GM18508 (cell line): ENCODE measurements around the gene LAMTOR5.
"Not testable (repeated sequence)": the region's sequence is repeated elsewhere in the genome, so short reads cannot be mapped to it uniquely, and the experiment has no call there.

Experiments
- ATAC-seq: cut with Tn5 transposase; IDR thresholded peaks from one replicate; pipeline ENCODE4 v1.9.1; 2021; ENCODE audit warnings: moderate number of reproducible peaks; ENCODE audit not compliant: insufficient read depth, unreplicated experiment

The LAMTOR5 gene

DNA sequence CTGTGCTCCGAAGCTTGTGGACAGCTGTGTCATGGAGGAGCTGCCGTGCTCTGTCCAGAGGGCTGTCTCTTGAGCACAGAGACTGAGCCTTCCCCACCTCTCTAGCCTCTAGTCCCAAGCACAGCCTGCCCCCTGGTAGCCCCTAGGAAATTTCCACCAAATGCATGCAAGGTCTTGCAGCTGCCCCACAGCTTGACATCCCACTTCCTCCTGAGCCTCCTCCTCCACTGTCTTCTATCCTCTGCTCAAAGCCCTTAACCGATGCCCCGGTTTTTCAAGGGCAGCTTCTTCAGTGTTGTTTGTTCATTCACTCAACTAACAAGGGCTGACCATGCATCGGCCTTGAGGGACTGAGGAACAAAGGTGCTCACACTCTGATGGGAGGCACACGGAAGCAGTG lies 22.9 kb upstream of the LAMTOR5 start:
- ATAC-seq = no peak

DNA sequence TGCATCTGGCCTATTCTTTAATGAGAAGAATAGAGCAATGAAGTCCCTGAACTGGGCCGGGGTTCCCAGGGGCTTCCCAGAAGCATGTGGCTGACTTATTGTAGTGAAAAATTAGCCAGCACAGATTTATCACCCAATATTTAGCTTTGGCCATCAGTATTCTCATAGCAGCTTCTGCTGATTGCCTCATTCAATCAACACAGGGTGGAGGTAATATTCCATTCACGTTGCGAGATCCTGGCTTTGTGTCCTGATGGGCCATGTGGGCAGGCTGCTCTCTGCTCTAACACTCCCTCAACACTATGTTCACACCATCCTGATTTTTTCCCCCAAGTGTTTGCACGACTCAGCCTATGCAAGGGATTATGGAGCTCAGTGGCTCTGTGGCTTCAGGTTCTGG lies 21.5 kb upstream of the LAMTOR5 start:
- ATAC-seq = no peak

DNA sequence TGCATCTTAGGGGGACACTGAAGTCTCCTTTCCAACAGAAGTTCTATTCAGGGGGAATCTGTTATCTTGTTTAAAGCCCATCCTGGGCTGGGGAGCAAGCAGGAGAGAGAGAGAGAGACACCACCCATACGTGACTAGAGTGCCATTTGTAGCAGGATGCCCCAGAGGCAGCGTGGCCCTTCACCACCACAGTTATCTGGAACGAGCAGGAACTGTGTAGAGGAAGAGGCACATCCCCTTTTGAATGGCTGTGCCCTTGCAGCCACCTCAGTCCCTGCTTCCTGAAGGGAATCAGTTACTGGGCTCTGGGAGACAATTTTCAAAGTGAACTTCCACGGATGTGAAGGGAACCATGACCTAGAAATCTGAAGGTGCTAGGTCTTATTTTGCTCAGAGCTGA lies 19.4 kb upstream of the LAMTOR5 start:
- ATAC-seq = no peak

DNA sequence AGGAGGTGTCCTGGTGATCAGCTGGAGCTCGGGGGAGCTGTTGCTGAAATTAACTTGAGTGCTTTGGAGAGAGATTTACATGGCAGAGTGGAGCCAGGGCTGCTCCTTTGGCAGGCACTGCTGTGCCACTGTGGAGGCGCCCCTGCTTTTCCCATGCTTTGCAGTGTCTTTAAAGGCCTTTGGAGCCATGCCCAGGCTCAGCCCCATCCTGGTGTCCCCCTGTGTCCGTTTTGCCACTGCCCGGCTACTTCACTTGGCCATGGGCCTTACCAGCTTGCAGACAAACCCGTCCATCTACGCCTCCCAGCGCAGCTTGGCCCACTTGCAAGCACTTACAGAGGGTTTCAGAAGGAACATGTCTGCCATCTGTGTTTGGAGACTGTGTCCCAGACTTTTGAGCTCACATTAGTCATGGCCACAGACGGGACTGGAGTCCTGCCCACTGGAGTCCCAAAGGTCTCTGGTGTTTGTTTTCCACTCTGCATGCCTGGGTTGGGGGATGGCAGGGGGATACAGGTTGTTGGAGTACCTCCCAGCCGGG lies 18.2 kb upstream of the LAMTOR5 start:
- ATAC-seq = no peak

DNA sequence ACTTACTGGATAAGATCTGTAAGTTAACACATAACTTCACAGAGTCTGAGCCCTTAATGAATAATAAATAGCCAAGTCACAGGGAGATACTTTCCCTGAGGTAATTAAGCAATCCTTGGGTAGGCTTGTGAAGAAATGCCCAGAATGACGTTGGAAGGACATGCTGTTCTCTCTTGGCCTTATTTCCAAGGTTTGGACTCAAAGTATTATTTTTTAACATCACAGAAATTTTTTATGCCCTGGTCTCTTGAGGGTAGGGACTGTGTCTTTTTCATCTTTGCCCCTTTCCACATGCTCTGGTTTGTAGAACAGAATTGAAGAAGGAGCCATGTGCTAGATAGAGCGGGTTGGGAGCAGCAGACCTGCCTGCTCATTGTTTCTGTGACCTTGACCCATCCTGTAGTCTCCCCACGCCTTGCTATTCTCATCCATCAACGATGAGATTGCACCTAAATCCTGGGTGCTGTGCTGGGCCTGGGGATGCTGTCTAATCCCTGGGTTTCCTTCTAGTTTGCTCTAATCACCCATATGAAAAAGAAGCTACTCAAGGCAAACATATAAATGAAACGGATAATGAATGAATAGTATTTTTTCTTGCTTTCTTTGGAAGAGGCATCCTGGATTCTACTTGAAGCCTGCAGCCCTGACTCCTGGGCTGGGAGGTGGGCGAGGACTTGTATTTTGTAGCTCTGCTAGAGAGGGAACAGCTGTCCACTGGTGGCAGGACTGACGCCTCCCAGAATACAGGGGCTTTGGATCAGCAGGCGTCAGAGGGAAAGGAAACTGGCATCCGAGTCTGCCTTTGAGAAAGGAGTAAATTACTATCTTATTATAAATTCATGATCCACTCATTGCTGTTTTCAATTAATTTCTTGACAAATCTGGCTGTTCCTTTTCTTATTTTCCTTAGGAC lies 17.5 kb upstream of the LAMTOR5 start:
- ATAC-seq = no peak

DNA sequence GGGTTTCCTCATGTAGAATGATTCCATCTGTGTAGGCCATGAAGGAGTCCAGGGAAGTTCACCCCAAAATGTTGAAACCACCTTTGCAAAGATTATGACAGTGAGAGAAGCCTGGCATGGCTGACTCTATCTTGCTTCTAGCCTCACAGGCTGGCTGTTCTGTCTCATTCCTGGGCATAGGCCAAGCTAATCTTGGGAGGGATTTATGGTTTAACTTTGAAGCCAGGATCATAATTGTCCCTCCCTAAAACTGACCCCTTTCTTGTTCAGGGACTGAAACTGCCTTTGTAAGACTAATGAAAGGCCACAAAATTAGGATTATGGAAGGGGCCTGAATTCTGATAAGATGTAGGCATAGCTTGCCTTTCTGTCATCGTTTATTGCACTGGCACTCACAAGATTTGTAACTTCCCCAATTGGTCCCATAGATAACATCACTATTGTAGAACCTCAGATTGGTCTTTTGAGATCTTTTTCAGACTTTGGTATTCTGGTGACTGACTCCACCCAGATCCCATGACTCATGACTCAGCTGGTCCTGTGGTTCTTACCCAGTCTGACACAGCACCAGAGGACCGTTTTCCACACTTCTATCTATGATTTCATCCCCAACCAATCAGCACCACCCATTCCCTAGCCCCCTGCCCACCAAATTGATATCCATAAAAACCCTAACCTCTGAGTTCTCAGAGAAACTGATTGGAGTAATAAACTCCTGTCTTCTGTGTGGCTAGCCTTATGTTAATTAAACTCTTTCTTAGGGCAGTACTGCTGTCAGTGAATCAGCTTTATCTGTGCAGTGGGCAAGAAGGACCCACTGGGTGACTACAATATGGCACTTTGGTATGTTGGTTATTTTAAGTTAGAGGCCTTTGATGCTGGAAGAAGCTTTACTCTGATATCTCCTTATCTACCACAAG lies 13.6 kb upstream of the LAMTOR5 start:
- no peak for ATAC-seq

DNA sequence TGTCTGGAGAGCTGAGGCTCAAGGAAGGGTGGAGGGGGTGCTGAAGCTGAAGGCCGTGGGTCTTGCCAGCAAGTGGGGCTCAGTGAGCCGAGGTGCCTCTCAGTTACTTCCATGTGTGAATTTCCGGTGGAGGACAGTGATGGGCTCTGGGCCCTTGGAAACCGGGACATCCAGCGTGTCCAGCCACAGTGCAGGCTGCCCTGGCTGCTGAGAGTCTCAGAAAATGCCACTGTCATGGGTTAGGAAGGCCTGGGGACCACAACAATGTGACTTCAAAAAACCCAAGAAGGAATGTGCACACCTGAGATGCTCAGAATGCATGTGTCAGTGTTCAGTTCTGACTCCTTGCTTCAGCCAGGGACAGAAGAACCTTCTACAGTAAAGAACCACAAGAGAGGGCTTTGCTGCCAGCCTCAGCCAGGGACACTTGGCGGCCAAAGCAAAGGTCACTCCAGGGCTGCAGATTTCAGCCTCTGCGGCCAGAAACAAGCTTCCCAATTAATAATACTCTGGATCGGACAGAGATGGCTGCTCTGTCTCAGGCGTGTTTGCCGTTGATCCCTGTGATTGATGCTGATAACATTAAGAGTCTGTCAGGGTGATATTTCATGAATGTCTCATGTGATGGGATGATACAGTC lies 12.6 kb upstream of the LAMTOR5 start:
- no peak for ATAC-seq

DNA sequence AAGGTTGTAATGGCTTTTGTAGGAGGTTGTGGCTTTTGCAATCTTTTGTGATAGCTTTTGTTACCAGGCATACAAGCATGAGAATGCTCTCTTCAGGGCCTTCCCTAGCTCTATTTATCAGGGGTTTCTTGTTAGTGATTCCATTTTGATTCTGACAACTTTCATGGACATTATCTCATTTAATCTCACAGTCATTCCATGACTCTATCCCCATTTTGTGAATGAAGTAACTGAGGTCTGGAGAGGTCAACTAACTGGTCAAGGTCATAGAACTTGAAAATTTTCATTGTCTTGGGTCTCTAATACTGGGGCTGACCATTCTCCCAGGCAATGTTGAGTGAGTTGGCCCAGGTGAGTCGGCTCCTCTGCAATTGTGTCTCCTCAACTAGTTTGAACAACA lies 11.2 kb upstream of the LAMTOR5 start:
- no peak for ATAC-seq

DNA sequence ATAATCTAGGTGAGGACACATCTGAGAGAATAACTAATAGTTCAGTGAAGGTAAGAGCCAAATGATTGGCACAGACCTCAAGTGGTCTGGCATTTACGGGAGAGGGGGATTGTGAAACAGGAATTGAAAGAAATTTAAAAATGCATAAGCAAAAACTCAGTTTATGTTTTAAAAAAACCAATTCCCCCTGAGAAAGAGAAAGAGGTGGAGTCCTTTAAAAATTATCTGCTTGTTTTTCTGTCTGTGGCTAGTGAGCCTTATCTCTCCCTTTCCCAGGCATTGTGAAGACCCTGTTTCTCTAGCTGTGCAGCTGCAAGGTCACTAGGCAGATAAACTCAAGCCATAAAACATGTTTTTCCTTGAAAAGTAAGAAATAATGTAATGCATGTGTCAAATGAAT lies 5.6 kb upstream of the LAMTOR5 start:
- not testable (repeated sequence) for ATAC-seq

DNA sequence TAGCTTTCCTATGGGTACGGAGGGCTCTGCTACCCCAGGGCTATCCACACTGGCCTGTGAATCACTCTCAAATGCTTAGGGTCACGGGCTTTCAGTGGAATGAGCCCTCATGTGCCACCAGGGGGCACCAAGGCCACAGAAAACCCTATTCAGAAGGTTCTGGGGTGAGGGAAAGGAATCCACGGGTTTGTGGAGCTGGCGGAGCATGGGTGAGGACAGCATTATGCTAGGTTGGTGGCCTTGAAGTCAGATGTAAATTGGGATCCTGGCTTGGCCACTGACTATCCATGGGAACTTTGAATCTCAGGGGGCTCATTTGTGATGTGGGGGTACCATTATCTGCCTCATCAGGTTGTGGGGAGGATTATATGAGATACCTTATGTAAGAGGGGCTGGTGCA lies 5.1 kb upstream of the LAMTOR5 start:
- ATAC-seq = no peak

DNA sequence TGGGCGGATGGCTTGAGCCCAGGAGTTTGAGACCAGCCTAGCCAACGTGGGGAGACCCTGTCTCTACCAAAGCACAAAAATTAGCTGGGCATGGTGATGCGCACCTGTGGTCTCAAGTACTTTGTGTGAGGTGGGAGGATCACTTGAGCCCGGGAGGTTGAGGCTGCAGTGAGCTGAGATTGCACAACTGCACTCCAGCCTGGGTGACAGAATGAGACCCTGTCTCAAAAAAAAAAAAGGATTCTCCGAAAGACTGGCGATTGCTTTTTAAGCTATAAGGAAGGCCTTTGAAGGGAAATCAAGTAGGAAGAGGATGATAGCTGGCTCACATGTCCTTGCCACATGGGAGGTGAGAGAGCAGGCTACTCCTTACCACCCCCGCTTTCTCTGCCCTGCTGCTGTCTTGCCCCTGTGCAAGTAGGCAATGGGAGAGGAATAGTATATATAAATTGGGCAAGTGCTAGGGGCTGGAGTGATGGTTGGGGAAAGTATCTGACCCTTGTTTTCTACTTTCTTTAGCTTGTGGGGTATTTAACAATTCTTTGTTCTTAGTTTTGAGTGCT lies 3.8 kb upstream of the LAMTOR5 start:
- ATAC-seq = no peak

DNA sequence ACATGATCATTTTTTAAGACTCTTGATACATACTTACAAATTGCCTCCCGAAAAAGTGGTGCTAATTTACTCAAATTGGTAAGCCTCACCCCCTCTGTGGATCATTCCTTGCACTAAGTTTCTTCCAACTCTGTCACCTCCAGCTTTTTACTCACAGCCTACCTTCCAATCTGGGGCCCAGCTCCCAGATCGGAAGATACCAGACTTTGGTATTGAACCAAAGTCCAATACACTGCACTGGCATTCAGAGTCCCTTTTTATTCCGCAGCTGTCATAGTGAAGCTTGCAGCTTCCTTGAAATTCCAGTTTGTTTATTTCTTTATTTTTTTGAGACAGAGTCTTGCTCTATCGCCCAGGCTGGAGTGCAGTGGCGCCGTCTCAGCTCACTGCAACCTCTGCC lies 1.8 kb upstream of the LAMTOR5 start:
- no peak for ATAC-seq

DNA sequence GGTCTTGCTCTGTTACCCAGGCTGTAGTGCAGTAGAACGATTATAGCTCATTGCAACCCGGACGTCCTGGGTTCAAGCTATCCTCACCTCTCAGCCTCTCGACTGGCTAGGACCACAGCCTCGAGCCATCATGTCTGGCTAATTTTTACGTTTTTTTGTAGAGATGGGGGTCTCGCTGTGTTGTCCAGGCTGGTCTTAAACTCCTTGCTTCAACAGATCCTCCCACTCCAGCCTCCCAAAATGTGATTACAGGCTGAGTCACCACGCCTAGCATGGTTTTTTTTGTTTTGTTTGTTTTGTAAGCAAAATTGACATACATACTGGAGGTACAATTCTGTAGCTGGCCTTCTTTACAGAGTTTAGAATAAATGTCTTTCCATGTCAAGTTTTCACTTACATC lies 994 bp upstream of the LAMTOR5 start:
- no peak for ATAC-seq

DNA sequence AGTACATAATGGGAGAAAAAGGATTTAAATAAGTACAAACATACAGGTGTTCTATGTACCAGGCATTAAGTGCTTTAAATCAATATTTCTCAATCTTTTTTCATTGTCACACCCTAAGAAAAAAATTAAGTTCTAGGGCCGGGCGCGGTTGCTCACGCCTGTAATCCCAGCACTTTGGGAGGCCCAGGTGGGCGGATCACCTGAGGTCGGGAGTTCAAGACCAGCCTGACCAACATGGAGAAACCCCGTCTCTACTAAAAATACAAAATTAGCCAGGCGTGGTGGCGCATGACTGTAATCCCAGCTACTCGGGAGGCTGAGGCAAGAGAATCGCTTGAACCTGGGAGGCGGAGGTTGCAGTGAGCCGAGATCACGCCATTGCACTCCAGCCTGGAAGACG lies 1.1 kb downstream of the LAMTOR5 start:
- ATAC-seq = not testable (repeated sequence)

DNA sequence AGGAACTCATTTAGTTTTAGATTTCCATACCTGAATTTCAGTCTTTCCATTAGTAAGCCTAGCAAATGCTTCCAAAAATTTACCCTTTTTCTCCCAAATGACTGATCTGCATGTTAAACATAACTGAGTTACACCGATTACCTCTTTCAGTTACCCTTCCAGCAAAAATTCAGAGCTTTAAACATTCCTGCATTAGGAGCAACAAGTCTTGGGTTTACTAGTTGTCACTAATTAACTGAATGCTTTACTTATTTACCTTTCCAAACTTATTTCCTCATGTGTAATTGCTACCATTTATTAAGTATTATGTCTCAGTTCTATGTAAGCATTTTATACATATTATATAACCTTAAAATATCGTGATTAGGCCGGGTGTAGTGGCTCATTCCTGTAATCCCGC lies 3.1 kb downstream of the LAMTOR5 start:
- no peak for ATAC-seq

DNA sequence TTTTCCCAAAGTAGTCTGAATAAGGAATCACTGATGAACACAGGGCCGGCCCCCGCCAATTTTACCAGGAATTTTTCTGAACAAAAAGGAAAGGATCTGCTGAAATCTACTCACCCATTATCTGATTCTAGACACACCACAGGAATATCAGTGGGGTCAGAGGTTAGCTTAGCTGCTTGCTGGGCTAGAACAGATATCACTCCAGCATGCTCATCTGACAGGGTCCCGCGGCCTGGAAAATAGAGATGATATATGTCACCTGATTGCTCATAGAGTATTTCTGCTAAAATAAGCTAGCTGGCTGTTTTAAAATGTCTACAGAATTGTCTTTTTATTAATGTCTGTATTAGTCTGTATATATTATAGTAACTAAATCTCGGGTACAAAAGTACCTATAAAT lies 3.7 kb downstream of the LAMTOR5 start:
- no peak for ATAC-seq

DNA sequence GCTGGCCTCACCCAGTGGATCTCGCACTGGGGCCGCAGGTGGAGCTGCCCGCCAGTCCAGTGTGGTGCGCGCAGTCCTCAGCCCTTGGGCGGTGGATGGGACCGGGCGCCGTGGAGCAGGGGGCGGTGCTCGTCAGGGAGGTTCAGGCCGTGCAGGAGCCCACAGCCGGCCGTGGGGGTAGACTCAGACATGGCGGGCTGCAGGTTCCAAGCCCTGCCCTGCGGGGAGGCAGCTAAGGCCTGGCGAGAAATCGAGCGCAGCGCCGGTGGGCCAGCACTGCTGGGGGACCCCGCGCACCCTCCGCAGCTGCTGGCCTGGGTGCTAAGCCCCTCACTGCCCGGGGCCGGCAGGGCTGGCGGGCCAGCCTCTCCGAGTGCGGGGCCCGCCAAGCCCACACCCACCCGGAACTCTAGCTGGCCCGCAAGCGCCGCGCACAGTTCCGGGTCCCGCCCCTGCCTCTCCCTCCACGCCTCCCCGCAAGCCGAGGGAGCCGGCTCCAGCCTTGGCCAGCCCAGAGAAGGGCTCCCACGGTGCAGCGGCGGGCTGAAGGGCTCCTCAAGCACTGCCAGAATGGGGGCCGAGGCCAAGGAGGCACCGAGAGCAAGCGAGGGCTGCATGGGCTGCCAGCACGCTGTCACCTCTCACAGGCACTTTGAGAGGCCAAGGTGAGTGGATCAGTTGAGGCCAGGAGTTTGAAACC lies 11.1 kb downstream of the LAMTOR5 start:
- ATAC-seq = not testable (repeated sequence)

DNA sequence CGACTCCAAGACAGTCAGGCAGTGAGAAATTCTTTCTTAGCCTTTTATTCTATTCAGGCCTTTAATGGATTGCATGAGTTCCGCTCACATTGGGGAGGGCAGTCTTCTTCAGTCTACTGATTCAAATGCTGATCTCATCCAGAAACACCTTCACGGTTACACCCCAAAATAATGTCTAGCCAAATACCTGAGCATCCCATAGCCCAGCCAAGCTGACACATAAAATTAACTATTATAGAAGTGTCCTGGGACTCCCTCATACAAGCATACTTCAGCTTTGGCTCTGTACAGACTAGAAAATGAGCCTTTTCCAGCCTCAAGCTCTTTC lies 13.0 kb downstream of the LAMTOR5 start:
- no peak for ATAC-seq

DNA sequence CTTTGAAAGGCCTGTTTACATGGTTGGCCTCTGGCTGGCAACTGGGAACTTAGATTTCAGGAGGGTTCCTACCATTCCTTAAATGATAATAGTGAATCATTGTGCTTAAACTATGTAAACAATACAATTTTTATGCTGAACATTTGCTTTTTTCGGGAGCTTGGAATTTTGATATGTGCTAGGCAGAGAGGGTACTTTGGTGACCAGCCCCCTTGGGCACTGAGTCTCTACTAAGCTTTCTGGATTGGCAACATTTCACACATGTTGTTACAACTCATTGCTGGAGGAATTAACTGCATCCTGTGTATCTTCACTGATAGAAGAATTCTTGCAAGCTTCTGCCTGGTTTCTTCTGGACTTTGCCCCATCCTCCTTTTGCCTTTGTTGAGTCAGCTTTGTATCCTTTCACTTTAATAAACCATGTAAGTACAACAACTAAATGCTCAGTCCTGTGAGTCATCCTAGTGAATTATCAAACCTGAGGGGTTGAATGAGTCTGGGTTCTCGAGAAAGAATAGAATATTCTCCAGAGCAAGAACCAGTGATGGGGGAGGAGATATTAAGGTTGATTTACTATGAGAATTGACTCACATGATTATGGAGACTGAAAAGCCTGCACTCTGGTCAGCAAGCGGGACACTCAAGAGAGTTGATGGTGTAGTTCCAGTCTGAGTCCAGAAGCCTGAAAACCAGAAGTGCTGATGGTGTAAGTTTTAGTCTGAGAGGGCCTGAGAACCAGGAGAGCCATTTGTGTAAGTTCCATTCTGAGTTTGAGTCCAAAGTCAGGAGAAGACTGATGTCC lies 13.6 kb downstream of the LAMTOR5 start:
- no peak for ATAC-seq
